HG03139 (cell line): ENCODE measurements around the gene ARHGEF39.

Source experiments
- ATAC-seq: cut with Tn5 transposase; IDR thresholded peaks from one replicate; pipeline ENCODE4 v1.9.1; 2021; ENCODE audit not compliant: unreplicated experiment

Gene ARHGEF39

GRCh38 chr9:35664531-35665470, at the start of gene ARHGEF39:
Gene ARHGEF39, minus strand, starts transcription at chr9:35665195. Its CDS starts 26 bp downstream, at chr9:35665169.
- peak; percentile 71 for ATAC-seq

GRCh38 chr9:35714123-35714522, 49.1 kb upstream of the ARHGEF39 start:
- ATAC-seq = no peak

- no peak for ATAC-seq
Observed at GRCh38 chr9:35713578-35713977, 48.6 kb upstream of the ARHGEF39 start.

- ATAC-seq = no peak
Observed at GRCh38 chr9:35712762-35713400, 47.9 kb upstream of the ARHGEF39 start.

- ATAC-seq = no peak
Observed at GRCh38 chr9:35711501-35712428, 46.8 kb upstream of the ARHGEF39 start.

GRCh38 chr9:35710818-35711500, 46.0 kb upstream of the ARHGEF39 start:
- ATAC-seq = no peak

GRCh38 chr9:35708146-35708545, 43.2 kb upstream of the ARHGEF39 start:
- ATAC-seq = no peak

- no peak for ATAC-seq
Observed at GRCh38 chr9:35706951-35707350, 42.0 kb upstream of the ARHGEF39 start.

GRCh38 chr9:35705836-35706430, 40.9 kb upstream of the ARHGEF39 start:
- no peak for ATAC-seq

GRCh38 chr9:35705372-35705771, 40.4 kb upstream of the ARHGEF39 start:
- no peak for ATAC-seq

GRCh38 chr9:35703906-35704672, 39.1 kb upstream of the ARHGEF39 start:
- ATAC-seq = no peak

GRCh38 chr9:35702696-35703095, 37.7 kb upstream of the ARHGEF39 start:
- no peak for ATAC-seq

GRCh38 chr9:35700942-35701341, 35.9 kb upstream of the ARHGEF39 start:
- ATAC-seq = no peak

GRCh38 chr9:35700031-35700430, 35.0 kb upstream of the ARHGEF39 start:
- ATAC-seq = no peak

- ATAC-seq = no peak
Observed at GRCh38 chr9:35698231-35698630, 33.2 kb upstream of the ARHGEF39 start.

- no peak for ATAC-seq
Observed at GRCh38 chr9:35697486-35697885, 32.5 kb upstream of the ARHGEF39 start.

GRCh38 chr9:35696520-35697215, 31.7 kb upstream of the ARHGEF39 start:
- peak; percentile 48 for ATAC-seq

GRCh38 chr9:35695943-35696401, 31.0 kb upstream of the ARHGEF39 start:
- no peak for ATAC-seq
